OCI-LY3 (cell line): ENCODE measurements around the gene SORL1.
"Not testable (repeated sequence)": the region's sequence is repeated elsewhere in the genome, so short reads cannot be mapped to it uniquely, and the experiment has no call there.

Experiments
- H2AFZ ChIP-seq: fragments of 200-600, 300-600 bp; shearing (Covaris generic); 2 replicates; pipeline ENCODE4 v1.6.0; 2014; ENCODE audit warnings: antibody characterized with exemption, low read depth, low read length
- H3K27ac ChIP-seq: fragments of 200-600, 300-600 bp; sonication (generic); 2 replicates; pipeline ENCODE4 v1.5.1; 2014; ENCODE audit warnings: mild to moderate bottlenecking, low read length, moderate library complexity, mixed read lengths
- H3K27me3 ChIP-seq: fragments of 200-600, 300-600 bp; sonication (generic); 2 replicates; pipeline ENCODE4 v1.6.1; 2014; ENCODE audit warnings: low read depth, low read length, mixed read lengths
- H3K36me3 ChIP-seq: fragments of 200-600, 300-600 bp; sonication (generic); replicated peaks from 2 replicates; pipeline ENCODE3; 2014; ENCODE audit warnings: low read depth, low read length, mixed read lengths
- H3K4me1 ChIP-seq: fragments of 300-600, 200-600 bp; sonication (generic); 2 replicates; pipeline ENCODE4 v1.6.1; 2014; ENCODE audit warnings: low read length, mixed read lengths
- H3K4me2 ChIP-seq: fragments of 200-600, 300-600 bp; sonication (generic); 2 replicates; pipeline ENCODE4 v1.6.1; 2014; ENCODE audit warnings: low read length, mixed read lengths
- H3K4me3 ChIP-seq: fragments of 300-600, 200-600 bp; sonication (generic); 2 replicates; pipeline ENCODE4 v1.5.1; 2014; ENCODE audit warnings: antibody characterized with exemption, mild to moderate bottlenecking, low read length, moderate library complexity
- H3K79me2 ChIP-seq: fragments of 300-600, 200-600 bp; shearing (Covaris generic); 2 replicates; pipeline ENCODE4 v1.6.1; 2014; ENCODE audit warnings: mild to moderate bottlenecking, low read length, mixed read lengths
- H3K9ac ChIP-seq: fragments of 300-600, 200-600 bp; shearing (Covaris generic); 2 replicates; pipeline ENCODE4 v1.6.0; 2014; ENCODE audit warnings: mild to moderate bottlenecking, low read length, moderate library complexity
- H3K9me3 ChIP-seq: fragments of 200-600, 300-600 bp; shearing (Covaris generic); 2 replicates; pipeline ENCODE4 v1.6.1; 2014; ENCODE audit warnings: low read length, mixed read lengths; ENCODE audit not compliant: insufficient read depth
- H4K20me1 ChIP-seq: fragments of 200-600, 300-600 bp; sonication (generic); 2 replicates; pipeline ENCODE4 v1.6.1; 2016; ENCODE audit warnings: low read length, mixed read lengths; ENCODE audit not compliant: insufficient read depth
- EZH2phosphoT487 ChIP-seq: fragments of 200-600 bp; shearing (Covaris generic); IDR thresholded peaks from 2 replicates; pipeline ENCODE4 v1.6.1; 2018; ENCODE audit warnings: antibody characterized with exemption, mixed run types, low read depth
- TF ChIP-seq, protein P1 (sequence below): fragments of 200-600, 300-600 bp; sonication (generic); IDR thresholded peaks from 2 replicates; pipeline ENCODE4 v1.5.1; 2014; ENCODE audit warnings: antibody characterized with exemption, low read length, low read depth

SORL1 gene

DNA sequence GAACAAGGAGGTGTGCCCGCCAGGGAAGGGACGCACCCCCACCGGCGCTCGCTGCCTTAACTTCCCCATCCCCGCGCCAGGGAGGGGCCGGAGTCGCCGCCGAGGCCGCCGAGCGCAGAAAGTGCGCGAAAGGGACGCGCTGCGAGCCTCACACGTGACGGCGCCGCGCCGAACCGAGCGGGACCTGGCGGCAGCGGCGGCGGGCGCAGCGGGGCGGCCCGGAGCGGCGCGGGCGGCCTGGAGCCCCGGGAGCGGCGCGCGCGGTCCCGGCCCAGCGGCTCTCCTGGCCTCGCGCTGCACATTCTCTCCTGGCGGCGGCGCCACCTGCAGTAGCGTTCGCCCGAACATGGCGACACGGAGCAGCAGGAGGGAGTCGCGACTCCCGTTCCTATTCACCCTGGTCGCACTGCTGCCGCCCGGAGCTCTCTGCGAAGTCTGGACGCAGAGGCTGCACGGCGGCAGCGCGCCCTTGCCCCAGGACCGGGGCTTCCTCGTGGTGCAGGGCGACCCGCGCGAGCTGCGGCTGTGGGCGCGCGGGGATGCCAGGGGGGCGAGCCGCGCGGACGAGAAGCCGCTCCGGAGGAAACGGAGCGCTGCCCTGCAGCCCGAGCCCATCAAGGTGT is at the start of gene SORL1:
Gene SORL1 (plus strand): TSS at position 329 of the 623 bp plus-strand sequence. CDS start 18 bp downstream, at position 347.
- Histone ChIP-seq H4K20me1 (peaks cover 18% of the 10 kb centered on the region), H3K27ac (peak within 1 kb of the TSS; percentile 86), H3K9ac (peak within 1 kb of the TSS; percentile 95), H3K4me1 (peaks cover 84% of the 10 kb centered on the region), H3K4me2 (peak within 1 kb of the TSS; percentile 91), H3K27me3 (no peaks in the 10 kb centered on the region), H3K79me2 (peaks cover 75% of the 10 kb centered on the region), H3K9me3 (no peaks in the 10 kb centered on the region), H2AFZ (peak within 1 kb of the TSS; percentile 44; the same call in 1 of the 2 replicates), H3K4me3 (peak within 1 kb of the TSS; percentile 85), H3K36me3 (peaks cover 30% of the 10 kb centered on the region)
- TF ChIP-seq, protein P1, sequence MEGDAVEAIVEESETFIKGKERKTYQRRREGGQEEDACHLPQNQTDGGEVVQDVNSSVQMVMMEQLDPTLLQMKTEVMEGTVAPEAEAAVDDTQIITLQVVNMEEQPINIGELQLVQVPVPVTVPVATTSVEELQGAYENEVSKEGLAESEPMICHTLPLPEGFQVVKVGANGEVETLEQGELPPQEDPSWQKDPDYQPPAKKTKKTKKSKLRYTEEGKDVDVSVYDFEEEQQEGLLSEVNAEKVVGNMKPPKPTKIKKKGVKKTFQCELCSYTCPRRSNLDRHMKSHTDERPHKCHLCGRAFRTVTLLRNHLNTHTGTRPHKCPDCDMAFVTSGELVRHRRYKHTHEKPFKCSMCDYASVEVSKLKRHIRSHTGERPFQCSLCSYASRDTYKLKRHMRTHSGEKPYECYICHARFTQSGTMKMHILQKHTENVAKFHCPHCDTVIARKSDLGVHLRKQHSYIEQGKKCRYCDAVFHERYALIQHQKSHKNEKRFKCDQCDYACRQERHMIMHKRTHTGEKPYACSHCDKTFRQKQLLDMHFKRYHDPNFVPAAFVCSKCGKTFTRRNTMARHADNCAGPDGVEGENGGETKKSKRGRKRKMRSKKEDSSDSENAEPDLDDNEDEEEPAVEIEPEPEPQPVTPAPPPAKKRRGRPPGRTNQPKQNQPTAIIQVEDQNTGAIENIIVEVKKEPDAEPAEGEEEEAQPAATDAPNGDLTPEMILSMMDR = peak; percentile 50
- no peak for TF ChIP-seq EZH2phosphoT487

GRCh38 chr11:121405646-121406045 is 46.5 kb upstream of the SORL1 start:
- H3K36me3 ChIP-seq = no peaks in the 10 kb centered on the region
- H3K27me3 ChIP-seq = no peaks in the 10 kb centered on the region
- no peak overlapping the region for H3K9ac ChIP-seq
- no peak overlapping the region for H3K27ac ChIP-seq
- no peaks in the 10 kb centered on the region for H4K20me1 ChIP-seq
- no peaks in the 10 kb centered on the region for H3K79me2 ChIP-seq
- no peak for TF ChIP-seq EZH2phosphoT487
- TF ChIP-seq, protein P1 = no peak
- H3K4me2 ChIP-seq = no peak overlapping the region
- peaks cover 6% of the 10 kb centered on the region; the same call in 1 of the 2 replicates for H3K9me3 ChIP-seq
- no peak overlapping the region for H3K4me3 ChIP-seq
- no peak overlapping the region for H2AFZ ChIP-seq
- H3K4me1 ChIP-seq = peaks cover 11% of the 10 kb centered on the region

GRCh38 chr11:121406291-121406690 is 45.8 kb upstream of the SORL1 start:
- Histone ChIP-seq H3K4me3 (no peak overlapping the region), H3K9ac (no peak overlapping the region), H3K27ac (no peak overlapping the region)

DNA sequence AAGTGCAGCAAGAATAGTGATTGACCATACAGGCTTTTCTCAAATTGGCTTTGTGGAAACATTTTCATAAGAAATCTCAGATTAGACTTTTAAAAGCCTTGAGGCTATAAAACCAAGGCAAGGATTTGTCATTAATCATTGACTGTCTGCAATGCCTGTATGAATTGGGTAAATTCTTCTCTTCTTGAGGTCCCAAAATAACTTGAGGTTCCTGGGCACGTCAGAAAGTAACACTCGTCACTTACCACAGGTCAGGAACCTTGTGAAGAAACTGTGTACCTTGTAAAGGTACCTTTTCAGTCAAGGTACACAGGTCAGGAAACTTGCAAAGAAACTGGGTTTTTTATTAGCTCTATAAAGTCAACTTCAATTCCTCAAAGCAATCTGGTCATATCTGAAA is 43.3 kb upstream of the SORL1 start:
- TF ChIP-seq, protein P1 = no peak
- Histone ChIP-seq H3K4me2 (no peak overlapping the region), H3K9ac (no peak overlapping the region), H3K36me3 (no peaks in the 10 kb centered on the region), H3K27me3 (no peaks in the 10 kb centered on the region), H3K79me2 (no peaks in the 10 kb centered on the region), H3K9me3 (no peaks in the 10 kb centered on the region), H3K27ac (no peak overlapping the region), H3K4me3 (no peak overlapping the region), H4K20me1 (no peaks in the 10 kb centered on the region), H3K4me1 (peaks cover 11% of the 10 kb centered on the region), H2AFZ (no peak overlapping the region)

More at GRCh38 chr11:121406291-121406690, 45.8 kb upstream of the SORL1 start:
- no peaks in the 10 kb centered on the region for H3K36me3 ChIP-seq
- no peaks in the 10 kb centered on the region for H3K79me2 ChIP-seq
- no peaks in the 10 kb centered on the region for H4K20me1 ChIP-seq
- peaks cover 6% of the 10 kb centered on the region; the same call in 1 of the 2 replicates for H3K9me3 ChIP-seq
- TF ChIP-seq, protein P1 = no peak
- peaks cover 11% of the 10 kb centered on the region for H3K4me1 ChIP-seq
- no peak overlapping the region for H3K4me2 ChIP-seq
- peak overlapping the region; percentile 42; the same call in 1 of the 2 replicates for H2AFZ ChIP-seq
- H3K27me3 ChIP-seq = no peaks in the 10 kb centered on the region

DNA sequence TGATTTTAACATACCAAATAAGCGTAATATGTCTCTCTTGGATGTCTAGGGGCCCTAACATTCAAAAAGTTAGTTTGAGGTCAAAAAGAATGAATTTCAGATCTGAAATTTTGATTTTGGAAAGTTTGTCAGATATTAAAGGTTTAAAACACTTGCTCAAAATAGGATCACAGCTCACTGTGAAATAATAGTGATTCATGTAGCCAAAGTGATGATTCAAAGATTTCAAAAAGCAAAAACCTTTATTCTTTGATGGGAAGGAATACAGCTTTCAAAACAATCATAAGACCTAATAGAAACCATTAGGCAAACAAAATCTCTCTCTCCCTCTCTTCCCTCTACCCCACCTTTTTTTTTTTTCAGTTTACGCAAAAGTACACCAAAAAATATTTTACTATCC is 42.1 kb upstream of the SORL1 start:
- not testable (repeated sequence) for H3K9me3 ChIP-seq, H2AFZ ChIP-seq, H3K4me3 ChIP-seq, H3K27me3 ChIP-seq, H3K27ac ChIP-seq, H3K36me3 ChIP-seq, H3K9ac ChIP-seq, H3K79me2 ChIP-seq, H3K4me2 ChIP-seq, H4K20me1 ChIP-seq
- peaks cover 11% of the 10 kb centered on the region for H3K4me1 ChIP-seq

DNA sequence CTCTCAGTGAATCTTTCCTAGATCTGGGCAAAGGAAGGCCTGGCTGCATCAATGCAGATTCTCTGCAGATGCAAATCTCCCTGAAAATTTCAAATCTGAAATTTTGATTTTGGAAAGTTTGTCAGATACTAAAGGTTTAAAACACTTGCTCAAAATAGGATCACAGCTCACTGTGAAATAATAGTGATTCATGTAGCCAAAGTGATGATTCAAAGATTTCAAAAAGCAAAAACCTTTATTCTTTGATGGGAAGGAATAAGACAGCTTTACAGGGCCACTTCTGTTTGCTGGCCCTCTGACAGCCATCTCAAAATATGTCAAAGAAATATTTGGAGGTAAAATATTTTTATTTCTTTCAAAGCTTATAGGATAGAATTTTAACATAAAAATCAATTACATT is 40.8 kb upstream of the SORL1 start:
- H3K27ac ChIP-seq, H3K4me3 ChIP-seq, H3K36me3 ChIP-seq, H3K27me3 ChIP-seq, H3K9ac ChIP-seq, H4K20me1 ChIP-seq, H2AFZ ChIP-seq, H3K4me2 ChIP-seq, H3K79me2 ChIP-seq, H3K9me3 ChIP-seq, H3K4me1 ChIP-seq: not testable (repeated sequence)
